Aorta (tissue), 5 donors: Measurements from ENCODE around the gene SULF2. TPM values are rescaled to one million over a fixed set of nuclear protein-coding genes. Genes with fewer than 3 reads are reported as not detected.

Experiments used
- ATAC-seq: fragments of 200-7000 bp; cut with Tn5 transposase; one replicate; pipeline ENCODE4 v1.9.1; 2022; ENCODE audit warnings: moderate library complexity; ENCODE audit not compliant: low FRiP score
- DNase-seq, 2 donors: peaks; one replicate each; pipeline ENCODE4 v3.0.0-alpha.2; 2020
- H3K27ac ChIP-seq, 2 donors: one replicate each; pipeline ENCODE4 v1.5.1; 2013; ENCODE audit warnings: low read length in 2 of 2, mild to moderate bottlenecking in 2 of 2, moderate library complexity in 2 of 2, control low read depth in 1 of 2, inconsistent platforms in 1 of 2, low read depth in 1 of 2
- H3K27me3 ChIP-seq, 2 donors: one replicate each; pipeline ENCODE4 v1.6.1; 2013; ENCODE audit warnings: control low read depth in 1 of 2, low read length in 1 of 2, mild to moderate bottlenecking in 1 of 2, moderate library complexity in 1 of 2; ENCODE audit not compliant: insufficient read depth in 2 of 2, control insufficient read depth in 1 of 2
- H3K36me3 ChIP-seq, 2 donors: one replicate each; pipeline ENCODE4 v1.6.1; 2013; ENCODE audit warnings: control low read depth in 1 of 2, low read length in 1 of 2, mild to moderate bottlenecking in 1 of 2; ENCODE audit not compliant: insufficient read depth in 2 of 2, control insufficient read depth in 1 of 2
- H3K4me1 ChIP-seq, 2 donors: one replicate each; pipeline ENCODE4 v1.6.1; 2013; ENCODE audit warnings: low read length in 2 of 2, control low read depth in 1 of 2, mild to moderate bottlenecking in 1 of 2, moderate library complexity in 1 of 2; ENCODE audit not compliant: insufficient read depth in 2 of 2, control insufficient read depth in 1 of 2
- H3K4me3 ChIP-seq, 2 donors: one replicate each; pipeline ENCODE4 v1.5.1; 2013; ENCODE audit warnings: low read length in 2 of 2, control low read depth in 1 of 2, mild to moderate bottlenecking in 1 of 2
- H3K9me3 ChIP-seq: one replicate; pipeline ENCODE4 v1.6.1; 2013; ENCODE audit warnings: mild to moderate bottlenecking, low read length; ENCODE audit not compliant: control insufficient read depth
- WGBS, 2 donors: extraction: QIAGEN DNeasy Blood & Tissue Kit; methylation state at CpG; one replicate each; pipeline ENCODE4 v1.1.7; 2013; 5-methylcytosine and 5-hydroxymethylcytosine counted together
- intact Hi-C, 2 donors: fragments of 100-400 bp; cut with DNase I; formaldehyde crosslinking; loops; one replicate each; pipeline versions ENCODE4 v1.14.2 to v1.15.0; 2022
- polyA plus RNA-seq, 2 donors: library from polyadenylated mRNA; stranded (reverse); fragments of 200-250 nt; gene quantifications; one replicate each; pipeline ENCODE4 v1.2.3, GENCODE V29; 2013
- total RNA-seq, 2 donors: library from RNA; stranded (reverse); fragmentation: NEBNext Ultra II Directional; extraction: Animal tissue kit (Norgen Biotek cat#: 25700); gene quantifications; one replicate each; pipeline ENCODE4 v1.2.1, GENCODE V29; 2021
- donor health status: healthy with polysubstance abuse.
- donor health status: Bipolar disorder and iron deficiency.
- donor health status: DM: no; HTN: no; CAD: no.
- donor health status: DM: no; HTN: no; CAD: no.
- donor health status: DM: yes; HTN: yes; CAD: no.

Gene SULF2
- total and polyA plus RNA-seq, 4 donors: 17.7 to 145 (median 64.7) TPM

DNA sequence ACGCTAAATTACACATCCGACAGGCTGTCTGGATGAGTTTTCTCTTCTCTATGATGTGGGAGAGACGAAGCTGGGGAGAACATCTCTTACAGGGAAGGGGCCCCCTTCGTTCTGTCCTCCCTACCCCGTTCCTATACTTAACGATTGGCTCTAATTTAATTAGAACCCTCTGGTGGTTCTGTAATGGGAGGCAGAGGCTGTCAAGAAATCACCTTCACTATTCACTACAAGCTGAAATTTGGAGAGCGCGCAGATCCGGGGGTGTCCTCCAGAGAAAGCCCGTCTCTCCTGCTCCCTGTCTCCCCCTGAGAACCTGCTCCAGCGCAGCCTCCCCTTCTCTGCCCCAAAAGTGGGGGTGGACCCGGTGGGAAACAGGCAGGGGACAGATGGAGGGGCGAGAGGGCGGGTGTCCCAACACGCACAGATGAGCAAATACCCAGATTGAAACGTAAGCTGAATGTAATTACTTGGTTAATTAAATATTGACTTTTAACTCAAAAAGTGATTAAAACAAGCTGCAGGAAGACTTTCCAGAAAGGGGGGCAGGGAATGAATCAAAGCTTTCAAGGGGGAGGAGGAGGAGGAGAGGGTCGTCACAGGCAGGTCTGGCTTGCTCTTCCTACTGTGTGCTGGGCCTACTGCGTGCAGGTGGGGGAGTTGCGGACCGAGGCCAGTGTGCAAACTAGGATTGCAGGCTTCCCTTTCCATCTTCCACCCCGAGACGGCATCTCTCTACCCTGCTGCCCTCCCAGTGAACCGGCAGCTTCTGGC lies 1.3 kb downstream of the SULF2 start:
- DNase-seq (no peak), ATAC-seq (no peak)
- H3K27ac ChIP-seq: no peak overlapping the region
- H3K27me3 ChIP-seq: no peaks in the 10 kb centered on the region
- WGBS, 2 donors: 54 to 58% methylated on average over 23 of the region's 23 CpGs
- H3K36me3 ChIP-seq: no peaks in the 10 kb centered on the region
- H3K4me3 ChIP-seq: peak overlapping the region; percentile 51 to 88
- H3K9me3 ChIP-seq: no peaks in the 10 kb centered on the region
- intact Hi-C loops: loop anchor here in 1 of 2 donors (10.0 kb wide), 1 partner anchor 501 kb away; no protein-coding TSS in a partner anchor
- no peaks in the 10 kb centered on the region for H3K4me1 ChIP-seq

DNA sequence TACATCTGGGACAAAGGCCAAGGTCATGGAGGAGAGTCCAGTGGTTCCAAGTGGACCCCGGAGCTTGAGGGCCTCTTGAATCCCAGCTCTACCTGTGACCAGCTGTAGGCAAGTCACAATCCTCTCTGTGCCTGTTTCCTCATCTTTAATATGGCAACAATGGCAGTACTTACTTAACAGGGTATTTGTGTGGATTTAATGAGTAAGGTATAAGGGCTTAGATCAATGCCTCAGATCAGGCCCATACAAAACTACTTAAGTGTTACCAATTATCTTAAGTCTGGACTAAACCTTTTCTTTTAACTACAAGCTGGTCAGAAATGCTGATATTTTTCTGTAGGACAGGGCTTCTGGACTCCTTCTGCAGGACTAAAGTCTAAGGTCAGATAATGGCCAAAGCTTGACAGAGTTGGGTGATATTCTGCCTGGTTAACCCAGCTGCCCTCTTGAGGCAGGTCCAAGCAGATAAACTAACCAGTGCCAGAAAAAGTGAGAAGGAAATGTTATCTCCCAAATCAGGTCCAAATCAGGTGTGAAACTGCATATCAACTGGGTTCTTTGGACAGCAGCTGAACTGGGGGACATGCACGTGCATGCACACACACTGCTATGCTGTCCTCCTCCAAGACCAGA lies 2.2 kb downstream of the SULF2 start:
- H3K27me3 ChIP-seq: no peaks in the 10 kb centered on the region
- DNase-seq (no peak), ATAC-seq (no peak)
- H3K4me1 ChIP-seq: no peaks in the 10 kb centered on the region
- WGBS, 2 donors: 69 to 73% methylated on average over 2 of the region's 2 CpGs
- no peaks in the 10 kb centered on the region for H3K36me3 ChIP-seq
- no peaks in the 10 kb centered on the region for H3K9me3 ChIP-seq
- H3K27ac ChIP-seq: no peak overlapping the region
- no peak overlapping the region for H3K4me3 ChIP-seq
- intact Hi-C loops: loop anchor here in 1 of 2 donors (10.0 kb wide), 1 partner anchor 502 kb away; no protein-coding TSS in a partner anchor

DNA sequence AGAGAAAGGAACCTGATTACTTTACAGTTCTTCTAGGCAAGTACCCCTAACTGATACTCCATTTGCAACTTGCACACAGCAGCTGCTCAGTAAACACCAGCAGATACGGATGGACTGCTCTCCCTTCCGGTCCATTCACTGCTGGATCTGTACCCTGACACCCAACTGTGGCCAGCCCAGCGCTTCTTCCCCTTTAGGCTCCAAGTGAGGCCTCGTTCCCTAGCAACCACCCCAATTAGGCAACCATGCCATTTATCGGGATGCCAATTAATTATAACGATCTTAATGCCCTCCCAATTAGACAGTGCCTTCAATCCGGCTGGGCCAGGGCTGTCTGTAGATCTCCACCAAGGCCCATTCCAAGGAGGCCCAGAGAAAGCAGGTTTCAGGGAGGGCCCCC lies 3.2 kb downstream of the SULF2 start:
- Histone ChIP-seq H3K27me3 (no peaks in the 10 kb centered on the region), H3K4me1 (no peaks in the 10 kb centered on the region), H3K9me3 (no peaks in the 10 kb centered on the region), H3K36me3 (no peaks in the 10 kb centered on the region), H3K27ac (no peak overlapping the region), H3K4me3 (no peak overlapping the region)
- 81 to 91% methylated on average over 7 of the region's 7 CpGs for WGBS, 2 donors
- no peak for DNase-seq
- no peak for ATAC-seq
- intact Hi-C loops: loop anchor here in 1 of 2 donors (10.0 kb wide), 1 partner anchor 503 kb away; no protein-coding TSS in a partner anchor

DNA sequence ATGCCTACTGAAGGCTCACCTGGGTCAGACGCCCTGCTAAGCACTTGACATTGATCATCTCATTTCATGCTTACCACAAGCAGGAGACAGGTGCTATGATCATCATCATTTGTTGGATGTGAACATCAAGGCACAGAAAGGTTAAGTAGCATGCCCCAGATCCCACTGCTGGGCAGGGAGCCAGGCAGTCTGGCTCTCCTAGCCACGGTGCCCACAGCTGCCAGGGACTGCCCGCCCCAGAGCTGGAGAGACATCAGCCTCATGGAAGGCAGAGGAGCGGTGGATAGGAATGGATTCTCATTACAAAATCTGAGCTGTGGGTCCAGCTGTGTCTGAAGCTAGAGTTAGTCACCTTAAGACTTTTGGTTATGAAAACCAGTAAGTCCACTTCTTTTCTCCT lies 3.6 kb downstream of the SULF2 start:
- Histone ChIP-seq H3K9me3 (no peaks in the 10 kb centered on the region), H3K27me3 (no peaks in the 10 kb centered on the region), H3K4me1 (no peaks in the 10 kb centered on the region), H3K4me3 (no peak overlapping the region), H3K27ac (no peak overlapping the region), H3K36me3 (no peaks in the 10 kb centered on the region)
- no peak for DNase-seq
- 40 to 43% methylated on average over 4 of the region's 4 CpGs for WGBS, 2 donors
- ATAC-seq: no peak
- intact Hi-C loops: loop anchor here in 1 of 2 donors (10.0 kb wide), 1 partner anchor 503 kb away; no protein-coding TSS in a partner anchor

DNA sequence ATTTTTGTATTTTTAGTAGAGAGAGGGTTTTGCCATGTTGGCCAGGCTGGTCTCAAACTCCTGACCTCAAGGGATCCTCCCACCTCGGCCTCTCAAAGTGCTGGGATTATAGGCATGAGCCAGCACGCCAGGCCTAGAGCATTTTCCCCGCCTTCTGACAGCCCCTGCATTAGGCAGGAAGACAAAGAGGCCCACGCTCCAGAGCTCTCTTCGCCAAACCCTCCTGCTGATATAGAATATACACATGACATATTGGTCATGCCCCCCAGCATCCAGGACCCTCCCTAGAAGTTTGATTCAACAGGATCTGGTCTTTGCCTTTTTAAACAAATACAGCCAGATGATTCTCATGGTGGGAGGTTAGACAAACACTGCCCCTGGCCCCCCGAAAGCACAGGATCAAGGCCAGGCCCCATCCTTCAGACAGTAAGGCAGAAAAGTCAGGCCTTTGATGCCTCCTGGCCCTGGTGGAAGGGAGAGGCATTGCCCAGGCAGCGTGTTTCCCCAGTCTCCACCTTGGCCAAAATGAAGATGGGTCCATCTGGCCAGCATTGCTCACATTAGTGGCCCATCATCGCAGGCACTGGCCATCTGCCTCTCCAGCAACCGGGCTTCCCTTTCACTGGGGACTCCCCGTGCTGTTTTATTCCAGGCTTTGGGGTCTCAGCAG lies 4.4 kb downstream of the SULF2 start:
- H3K27ac ChIP-seq: no peak overlapping the region
- ATAC-seq (no peak), DNase-seq (no peak)
- WGBS, 2 donors: 94 to 95% methylated on average over 10 of the region's 10 CpGs
- no peaks in the 10 kb centered on the region for H3K4me1 ChIP-seq
- H3K36me3 ChIP-seq: no peaks in the 10 kb centered on the region
- H3K27me3 ChIP-seq: no peaks in the 10 kb centered on the region
- H3K9me3 ChIP-seq: no peaks in the 10 kb centered on the region
- no peak overlapping the region for H3K4me3 ChIP-seq
- intact Hi-C loops: loop anchor here in 1 of 2 donors (10.0 kb wide), 1 partner anchor 504 kb away; no protein-coding TSS in a partner anchor

DNA sequence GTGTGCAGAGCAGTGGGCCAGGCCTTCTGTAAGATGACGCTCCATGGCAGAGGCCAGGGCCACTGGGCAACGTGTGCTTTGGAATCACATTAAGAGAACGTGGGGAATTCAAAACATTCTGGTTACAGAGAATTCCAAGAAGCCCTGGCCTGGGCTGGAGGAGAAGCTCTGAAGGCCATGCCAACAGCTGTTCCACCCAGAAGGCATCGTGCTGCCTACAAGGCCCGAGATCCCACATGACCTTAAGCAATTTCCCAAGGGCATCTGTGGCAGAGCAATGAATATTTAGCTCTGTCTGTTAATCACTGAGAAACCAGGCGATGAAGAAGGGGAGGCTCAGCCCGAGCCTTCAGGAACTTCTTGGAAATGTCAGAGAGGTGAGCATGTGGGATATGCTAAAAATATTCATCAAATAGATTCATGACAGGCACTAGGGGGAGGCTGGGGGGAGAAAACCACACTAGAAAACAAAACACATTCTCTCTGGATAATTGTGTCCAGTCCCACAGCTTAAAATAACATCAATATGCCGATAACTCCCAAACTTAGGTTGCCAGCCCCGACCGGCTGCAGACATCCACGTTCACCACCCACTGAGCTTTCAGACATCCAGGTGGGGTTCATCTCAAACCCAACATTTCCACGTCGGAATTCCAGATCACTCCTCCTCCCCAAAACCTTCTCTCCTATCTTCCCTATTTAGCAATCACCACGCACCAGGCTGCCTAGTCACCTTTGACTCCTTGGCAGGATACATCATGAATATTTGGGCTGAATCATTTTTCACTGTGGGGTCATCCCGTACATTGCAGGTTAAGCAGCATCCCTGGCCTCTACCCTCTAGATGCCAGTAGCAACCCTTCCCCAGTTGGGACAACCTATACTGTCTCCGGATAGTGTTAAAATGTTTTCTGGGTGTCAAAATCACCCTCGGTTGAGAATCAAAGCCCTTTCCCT lies 6.6 kb downstream of the SULF2 start:
- WGBS, 2 donors: 46 to 48% methylated on average over 17 of the region's 17 CpGs
- H3K36me3 ChIP-seq: no peaks in the 10 kb centered on the region
- H3K4me3 ChIP-seq: no peak overlapping the region
- ATAC-seq (no peak), DNase-seq (no peak)
- H3K9me3 ChIP-seq: no peaks in the 10 kb centered on the region
- no peaks in the 10 kb centered on the region for H3K4me1 ChIP-seq
- intact Hi-C loops: no loop called here
- no peak overlapping the region for H3K27ac ChIP-seq
- H3K27me3 ChIP-seq: no peaks in the 10 kb centered on the region

DNA sequence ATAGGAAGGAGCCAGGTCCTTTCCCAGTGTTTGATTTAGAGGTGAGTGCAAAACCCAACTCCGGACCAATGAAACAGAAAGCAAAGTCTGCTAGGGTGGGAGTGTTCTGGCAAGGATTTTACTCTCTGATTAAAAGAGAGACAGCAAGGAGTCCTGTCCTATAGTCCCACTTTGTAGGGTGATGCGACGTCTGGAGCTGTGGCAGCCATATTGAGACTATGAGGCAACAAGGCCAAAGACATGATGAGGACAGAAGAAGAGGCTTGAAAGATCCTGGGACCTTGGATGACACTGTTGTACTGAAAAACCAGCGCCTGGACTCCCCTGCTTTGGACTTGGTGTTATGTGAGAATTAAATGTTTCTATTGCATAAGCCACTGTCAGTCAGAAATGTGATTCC lies 8.1 kb downstream of the SULF2 start:
- intact Hi-C loops: no loop called here
- H3K9me3 ChIP-seq: no peaks in the 10 kb centered on the region
- ATAC-seq (no peak), DNase-seq (no peak)
- H3K4me1 ChIP-seq: no peaks in the 10 kb centered on the region
- no peak overlapping the region for H3K4me3 ChIP-seq
- H3K27me3 ChIP-seq: no peaks in the 10 kb centered on the region
- 97 to 100% methylated on average over 4 of the region's 4 CpGs for WGBS, 2 donors
- H3K36me3 ChIP-seq: no peaks in the 10 kb centered on the region
- H3K27ac ChIP-seq: no peak overlapping the region

DNA sequence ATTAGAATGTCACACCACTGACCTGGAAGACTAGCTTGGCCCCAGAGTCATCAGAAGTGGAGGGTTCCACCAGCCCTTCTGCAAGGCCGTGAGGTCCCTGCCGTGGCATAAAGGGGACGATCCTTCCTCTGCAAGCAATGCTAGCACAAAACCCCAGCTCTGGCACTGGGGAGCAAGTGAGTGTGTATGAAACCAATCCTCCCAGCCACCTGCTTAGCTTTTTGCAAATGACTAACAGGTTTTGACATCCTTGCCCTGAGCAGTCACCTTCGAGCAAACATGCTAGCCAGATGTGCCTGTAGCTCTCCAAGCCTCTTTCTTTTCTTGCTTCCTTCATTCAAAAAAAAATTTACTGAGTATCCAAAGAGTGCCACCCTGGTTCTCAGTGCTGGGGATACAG lies 8.6 kb downstream of the SULF2 start:
- 96% methylated on average over 4 of the region's 4 CpGs for WGBS, 2 donors
- Histone ChIP-seq H3K36me3 (no peaks in the 10 kb centered on the region), H3K4me1 (no peaks in the 10 kb centered on the region), H3K9me3 (no peaks in the 10 kb centered on the region), H3K4me3 (no peak overlapping the region), H3K27me3 (no peaks in the 10 kb centered on the region), H3K27ac (no peak overlapping the region)
- intact Hi-C loops: no loop called here
- ATAC-seq: no peak
- no peak for DNase-seq
